Fibroblast of the aortic adventitia (primary cell): ENCODE results near the gene SDF4. TPM values are rescaled to one million over a fixed set of nuclear protein-coding genes. Genes with fewer than 3 reads are reported as not detected.

Source experiments
- DNase-seq: peaks from one replicate; pipeline ENCODE4 v3.0.0-alpha.2; 2010; ENCODE audit warnings: low read depth
- H3K4me3 ChIP-seq: 2 replicates; pipeline ENCODE4 v1.5.1; 2011; ENCODE audit warnings: low read depth, mild to moderate bottlenecking, control low read depth, low read length, moderate library complexity
- CTCF ChIP-seq: IDR thresholded peaks from 2 replicates; pipeline ENCODE4 v1.5.1; 2011; ENCODE audit warnings: mild to moderate bottlenecking, low read length, control low read depth, inconsistent platforms; ENCODE audit not compliant: insufficient read depth
- small RNA-seq: library from RNA; depleted of rRNA; stranded (forward); fragments of <200 nt; gene quantifications from one replicate; pipeline ENCODE3, GENCODE V24; 2012
- total RNA-seq: library from RNA; depleted of rRNA; stranded (reverse); fragments of >200 nt; gene quantifications from 2 replicates; pipeline ENCODE4 v1.2.3, GENCODE V29; 2012; ENCODE audit warnings: low replicate concordance

SDF4 gene
- total RNA-seq, 1 donor = 91.6 TPM

DNA sequence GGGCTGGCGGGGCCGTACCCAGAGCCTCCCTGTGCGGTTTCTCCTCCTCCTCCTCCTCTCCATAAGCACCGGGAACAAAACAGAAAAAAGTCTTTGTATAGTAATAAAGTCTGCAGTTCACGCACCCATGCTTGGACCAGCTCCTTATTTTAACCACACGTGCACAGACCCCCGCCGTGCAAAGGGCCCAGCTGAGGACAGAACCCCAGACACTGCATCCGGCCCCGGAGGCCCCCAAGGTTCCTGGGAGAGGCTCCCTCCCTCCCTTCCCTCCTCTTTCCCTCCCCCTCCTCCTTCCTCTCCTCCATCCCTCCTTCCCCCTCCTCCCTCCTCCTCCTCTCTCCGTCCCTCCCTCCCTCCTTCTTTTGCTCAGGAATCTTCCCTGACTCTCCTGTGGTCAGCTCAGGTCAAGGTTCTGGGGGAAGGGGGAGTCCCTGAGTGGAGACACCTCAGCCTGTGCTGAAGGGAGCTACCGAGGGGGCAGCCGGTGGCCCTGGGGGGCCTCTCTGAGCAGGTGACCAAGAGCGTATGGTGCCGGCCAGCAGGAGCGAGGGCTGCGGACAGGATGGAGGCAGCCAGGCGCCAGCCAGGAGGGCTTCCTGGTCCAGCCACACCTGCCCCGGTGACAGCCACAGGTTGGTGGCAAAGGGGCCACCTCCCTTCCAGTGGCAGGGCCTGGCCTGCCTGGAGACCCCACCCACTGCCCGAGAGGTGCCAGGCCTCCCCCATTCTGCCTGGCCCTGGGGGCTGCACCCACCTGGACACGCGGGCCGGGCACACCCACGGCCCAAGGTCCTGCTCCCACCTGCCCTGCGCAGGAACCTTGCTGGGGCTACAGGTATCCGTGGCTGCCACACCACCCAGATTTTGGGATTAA, 61.3 kb downstream of the SDF4 start:
- H3K4me3 ChIP-seq = no peak overlapping the region
- TF ChIP-seq CTCF = no peak
- no peak for DNase-seq

DNA sequence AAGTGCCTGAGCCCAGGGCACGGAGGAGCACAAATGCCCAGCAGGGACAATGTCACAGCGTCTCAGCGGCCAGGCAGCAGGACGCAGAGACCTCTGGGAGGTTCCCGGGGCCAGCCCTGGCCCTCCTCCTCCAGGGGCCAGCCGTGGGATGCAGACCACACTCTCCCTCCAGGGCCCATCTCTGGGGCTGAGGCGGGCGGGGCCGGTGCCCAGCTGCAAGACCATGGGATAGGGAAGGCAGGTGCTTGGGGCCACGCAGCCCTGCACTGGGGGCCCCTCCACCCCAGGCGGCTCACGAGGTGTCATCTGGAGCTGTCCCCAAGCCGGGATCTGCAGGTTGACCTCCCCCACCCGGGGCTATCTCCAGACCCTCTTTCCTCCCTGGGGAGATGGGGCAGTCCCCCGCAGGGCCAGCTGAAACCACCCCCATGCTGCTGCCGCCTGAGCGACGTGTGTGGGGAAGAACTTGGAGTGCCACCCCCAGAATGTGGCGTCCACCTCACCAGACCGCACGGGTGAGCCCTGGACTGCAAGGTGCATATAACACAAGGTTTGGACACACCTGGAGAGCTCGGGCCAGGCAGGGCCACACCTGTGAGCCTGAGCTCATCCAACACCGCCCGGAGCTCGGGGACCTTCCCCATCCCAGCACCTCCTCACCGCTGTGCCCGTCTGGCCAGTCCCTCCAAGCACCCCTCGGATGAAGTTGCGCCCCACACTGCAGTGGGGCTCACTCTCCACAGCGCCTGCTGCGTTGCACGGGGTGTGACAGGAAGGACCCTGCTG, 62.2 kb downstream of the SDF4 start:
- TF ChIP-seq CTCF = no peak
- DNase-seq = no peak
- no peak overlapping the region for H3K4me3 ChIP-seq

DNA sequence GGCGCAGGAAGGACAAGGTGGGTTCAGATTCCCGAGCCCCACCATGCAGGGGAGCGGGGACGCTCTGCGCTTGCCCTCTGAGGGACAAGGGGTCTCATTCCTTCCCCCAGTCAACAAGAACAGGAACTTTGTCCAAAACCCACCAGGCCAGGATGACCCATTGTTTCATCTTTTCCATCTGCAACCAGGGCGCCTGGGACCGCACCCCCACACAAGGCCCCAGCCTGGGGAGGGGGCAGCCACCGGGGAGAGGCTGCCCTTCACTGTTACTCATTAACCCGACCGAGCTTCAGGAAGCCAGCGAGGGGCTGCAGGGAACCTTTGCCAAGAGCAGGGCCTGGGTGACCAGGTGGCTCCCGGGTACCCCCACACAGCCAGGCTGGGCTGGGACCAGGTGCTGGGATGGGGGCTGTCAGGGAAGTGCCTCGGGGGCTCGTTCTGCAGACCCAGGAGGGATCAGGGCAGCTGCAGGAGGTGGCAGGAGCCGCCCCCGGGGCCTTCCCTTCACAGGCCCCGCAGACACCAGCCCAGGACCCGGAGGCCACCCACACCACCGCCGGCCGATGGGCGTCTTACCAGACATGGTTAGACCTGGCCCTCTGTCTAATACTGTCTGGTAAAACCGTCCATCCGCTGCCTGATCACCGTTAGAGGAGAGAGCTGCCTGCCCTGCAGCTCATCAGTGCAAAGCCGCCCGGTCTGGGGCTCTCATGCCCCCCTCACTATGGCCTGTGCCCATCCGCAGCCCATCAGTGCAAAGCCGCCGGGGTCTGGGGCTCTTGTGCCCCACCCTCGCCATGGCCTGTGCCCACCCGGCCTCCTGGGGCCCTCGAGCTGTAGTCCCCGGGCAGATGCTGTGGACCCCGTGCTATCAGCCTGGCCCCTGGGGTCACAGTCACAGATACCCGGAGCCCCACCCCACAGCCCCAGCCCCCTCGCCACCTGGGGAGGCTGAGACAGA, 63.1 kb downstream of the SDF4 start:
- no peak overlapping the region for H3K4me3 ChIP-seq
- no peak for DNase-seq
- TF ChIP-seq CTCF = no peak

GRCh38 chr1:1167841-1168450, 63.9 kb downstream of the SDF4 start:
- H3K4me3 ChIP-seq = no peak overlapping the region
- no peak for DNase-seq
- no peak for TF ChIP-seq CTCF

DNA sequence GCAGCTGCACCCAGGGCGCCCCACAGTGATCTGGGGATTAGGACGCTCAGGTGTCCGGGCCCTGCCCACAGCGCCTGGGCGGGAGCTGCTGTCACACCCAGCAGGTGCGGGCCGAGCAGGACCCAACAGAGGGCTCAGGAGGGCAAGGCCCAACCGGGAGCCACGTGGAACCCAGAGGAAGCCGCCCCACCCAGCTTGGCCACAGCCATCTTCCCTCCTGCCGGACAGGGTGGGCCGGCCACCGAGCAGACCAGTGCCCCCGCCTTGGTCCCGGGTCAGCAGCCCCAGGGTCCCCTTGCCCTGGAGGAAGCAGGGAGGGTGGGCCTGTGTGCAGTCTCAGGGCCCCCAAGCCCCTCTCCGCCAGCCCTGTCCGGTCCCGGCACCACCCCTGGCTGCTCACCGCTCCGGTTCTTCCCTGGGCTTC, 64.4 kb downstream of the SDF4 start:
- H3K4me3 ChIP-seq = no peak overlapping the region
- no peak for DNase-seq
- no peak for TF ChIP-seq CTCF

Small RNA genes lying within 50 kb of the gene (small RNA-seq; reads per million reads assigned to genes)
- gene MIR200A (0.38 reads per million), gene MIR200B (0.64 reads per million, percentile 6 among the genes with 10 or more reads in this experiment), gene MIR429 (not detected)

Other genes with a start within 250 kb of the SDF4 start
- 0.57 TPM in 1 of 2 replicates, not detected in the other for gene PERM1, start 249.9 kb downstream of the SDF4 start, total RNA-seq
- gene HES4, start 231.9 kb downstream of the SDF4 start, total RNA-seq = 0.36 and 0.82 TPM in 2 replicates
- gene ISG15, start 218.5 kb downstream of the SDF4 start, total RNA-seq = 34.7 and 39.6 TPM in 2 replicates
- gene AGRN, start 211.9 kb downstream of the SDF4 start, total RNA-seq = 7.9 and 85.7 TPM in 2 replicates
- gene RNF223, start 157.7 kb downstream of the SDF4 start, total RNA-seq = not detected in 2 replicates
- 6.1 and 7.7 TPM in 2 replicates for gene C1orf159, start 115.9 kb downstream of the SDF4 start, total RNA-seq
- gene TTLL10, start 58.1 kb downstream of the SDF4 start, total RNA-seq = not detected in 2 replicates
- gene TNFRSF18, start 25.4 kb downstream of the SDF4 start, total RNA-seq = not detected in 2 replicates
- 0.65 TPM in 1 of 2 replicates, not detected in the other for gene TNFRSF4, start 17.8 kb downstream of the SDF4 start, total RNA-seq
- gene B3GALT6, start 236 bp upstream of the SDF4 start, total RNA-seq = 24.7 and 37.1 TPM in 2 replicates
- gene C1QTNF12, start 14.7 kb upstream of the SDF4 start, total RNA-seq = 0.65 and 1.4 TPM in 2 replicates
- gene UBE2J2, start 41.9 kb upstream of the SDF4 start, total RNA-seq = 19.9 and 35.3 TPM in 2 replicates
- 0.54 and 0.74 TPM in 2 replicates for gene SCNN1D, start 48.4 kb upstream of the SDF4 start, total RNA-seq
- 43.2 and 106 TPM in 2 replicates for gene ACAP3, start 75.9 kb upstream of the SDF4 start, total RNA-seq
- gene PUSL1, start 76.6 kb upstream of the SDF4 start, total RNA-seq = 21.3 and 25.9 TPM in 2 replicates
- gene INTS11, start 92.7 kb upstream of the SDF4 start, total RNA-seq = 35.0 and 53.1 TPM in 2 replicates
- gene CPTP, start 92.8 kb upstream of the SDF4 start, total RNA-seq = 9.4 and 17.7 TPM in 2 replicates
- gene TAS1R3, start 99.3 kb upstream of the SDF4 start, total RNA-seq = 0.09 and 0.57 TPM in 2 replicates
- 31.3 and 89.0 TPM in 2 replicates for gene DVL1, start 117.4 kb upstream of the SDF4 start, total RNA-seq
- 367 and 605 TPM in 2 replicates for gene MXRA8, start 126.6 kb upstream of the SDF4 start, total RNA-seq
- gene AURKAIP1, start 143.2 kb upstream of the SDF4 start, total RNA-seq = 71.1 and 82.0 TPM in 2 replicates
- gene CCNL2, start 167.3 kb upstream of the SDF4 start, total RNA-seq = 102 and 133 TPM in 2 replicates
- 104 and 123 TPM in 2 replicates for gene MRPL20, start 175.3 kb upstream of the SDF4 start, total RNA-seq
- 1.7 and 2.4 TPM in 2 replicates for gene ANKRD65, start 189.3 kb upstream of the SDF4 start, total RNA-seq
- 1.8 and 2.9 TPM in 2 replicates for gene VWA1, start 203.7 kb upstream of the SDF4 start, total RNA-seq
- gene ATAD3C, start 217.7 kb upstream of the SDF4 start, total RNA-seq = under 0.01 TPM in 1 of 2 replicates, not detected in the other
- gene ATAD3B, start 239.8 kb upstream of the SDF4 start, total RNA-seq = 5.2 and 15.7 TPM in 2 replicates